ENCODE measurements around the gene RAI2.
"Not testable (repeated sequence)": the region's sequence is repeated elsewhere in the genome, so short reads cannot be mapped to it uniquely, and the experiment has no call there.

DNA sequence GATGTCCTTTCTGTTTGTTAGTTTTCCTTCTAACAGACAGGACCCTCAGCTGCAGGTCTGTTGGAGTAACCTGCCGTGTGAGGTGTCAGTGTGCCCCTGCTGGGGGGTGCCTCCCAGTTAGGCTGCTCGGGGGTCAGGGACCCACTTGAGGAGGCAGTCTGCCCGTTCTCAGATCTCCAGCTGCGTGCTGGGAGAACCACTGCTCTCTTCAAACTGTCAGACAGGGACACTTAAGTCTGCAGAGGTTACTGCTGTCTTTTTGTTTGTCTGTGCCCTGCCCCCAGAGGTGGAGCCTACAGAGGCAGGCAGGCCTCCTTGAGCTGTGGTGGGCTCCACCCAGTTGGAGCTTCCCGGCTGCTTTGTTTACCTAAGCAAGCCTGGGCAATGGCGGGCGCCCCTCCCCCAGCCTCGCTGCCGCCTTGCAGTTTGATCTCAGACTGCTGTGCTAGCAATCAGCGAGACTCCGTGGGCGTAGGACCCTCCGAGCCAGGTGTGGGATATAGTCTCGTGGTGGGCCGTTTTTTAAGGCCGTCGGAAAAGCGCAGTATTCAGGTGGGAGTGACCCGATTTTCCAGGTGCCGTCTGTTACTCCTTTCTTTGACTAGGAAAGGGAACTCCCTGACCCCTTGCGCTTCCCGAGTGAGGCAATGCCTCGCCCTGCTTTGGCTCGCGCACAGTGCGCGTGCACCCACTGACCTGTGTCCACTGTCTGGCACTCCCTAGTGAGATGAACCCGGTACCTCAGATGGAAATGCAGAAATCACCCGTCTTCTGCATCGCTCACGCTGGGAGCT lies 74.3 kb downstream of the RAI2 start:
- TF ChIP-seq, protein P1, sequence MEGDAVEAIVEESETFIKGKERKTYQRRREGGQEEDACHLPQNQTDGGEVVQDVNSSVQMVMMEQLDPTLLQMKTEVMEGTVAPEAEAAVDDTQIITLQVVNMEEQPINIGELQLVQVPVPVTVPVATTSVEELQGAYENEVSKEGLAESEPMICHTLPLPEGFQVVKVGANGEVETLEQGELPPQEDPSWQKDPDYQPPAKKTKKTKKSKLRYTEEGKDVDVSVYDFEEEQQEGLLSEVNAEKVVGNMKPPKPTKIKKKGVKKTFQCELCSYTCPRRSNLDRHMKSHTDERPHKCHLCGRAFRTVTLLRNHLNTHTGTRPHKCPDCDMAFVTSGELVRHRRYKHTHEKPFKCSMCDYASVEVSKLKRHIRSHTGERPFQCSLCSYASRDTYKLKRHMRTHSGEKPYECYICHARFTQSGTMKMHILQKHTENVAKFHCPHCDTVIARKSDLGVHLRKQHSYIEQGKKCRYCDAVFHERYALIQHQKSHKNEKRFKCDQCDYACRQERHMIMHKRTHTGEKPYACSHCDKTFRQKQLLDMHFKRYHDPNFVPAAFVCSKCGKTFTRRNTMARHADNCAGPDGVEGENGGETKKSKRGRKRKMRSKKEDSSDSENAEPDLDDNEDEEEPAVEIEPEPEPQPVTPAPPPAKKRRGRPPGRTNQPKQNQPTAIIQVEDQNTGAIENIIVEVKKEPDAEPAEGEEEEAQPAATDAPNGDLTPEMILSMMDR (IDR thresholded peaks at IDR 0.05; ENCODE audit: low read depth, low read length) = not testable (repeated sequence)
- TF ChIP-seq EZH2phosphoT487 (IDR thresholded peaks at IDR 0.05; ENCODE audit: low read depth) = not testable (repeated sequence)
